BE2C (cell line): ENCODE data around the gene NAA15.
"Not testable (repeated sequence)": the region's sequence is repeated elsewhere in the genome, so short reads cannot be mapped to it uniquely, and the experiment has no call there.

ENCODE experiments used
- DNase-seq: peaks from one replicate; pipeline ENCODE4 v3.0.0-alpha.2; 2020
- H3K27me3 ChIP-seq: fragments of 250-450 bp; sonication (Bioruptor Pico); 2 replicates; pipeline ENCODE4 v1.5.1; 2020; ENCODE audit warnings: mild to moderate bottlenecking
- H3K36me3 ChIP-seq: fragments of 250-450 bp; sonication (Bioruptor Pico); 2 replicates; pipeline ENCODE4 v1.5.1; 2020; ENCODE audit warnings: mild to moderate bottlenecking
- H3K4me1 ChIP-seq: fragments of 250-450 bp; sonication (Bioruptor Pico); 2 replicates; pipeline ENCODE4 v1.5.1; 2020
- H3K4me3 ChIP-seq: 2 replicates; pipeline ENCODE4 v1.5.1; 2011; ENCODE audit warnings: low read depth, low read length
- H3K9me3 ChIP-seq: fragments of 250-450 bp; sonication (Bioruptor Pico); 2 replicates; pipeline ENCODE4 v1.5.1; 2020
- TF ChIP-seq, protein P1 (sequence below): IDR thresholded peaks from 2 replicates; pipeline ENCODE4 v1.5.1; 2012; ENCODE audit warnings: mild to moderate bottlenecking, low read depth, low read length

The NAA15 gene

DNA sequence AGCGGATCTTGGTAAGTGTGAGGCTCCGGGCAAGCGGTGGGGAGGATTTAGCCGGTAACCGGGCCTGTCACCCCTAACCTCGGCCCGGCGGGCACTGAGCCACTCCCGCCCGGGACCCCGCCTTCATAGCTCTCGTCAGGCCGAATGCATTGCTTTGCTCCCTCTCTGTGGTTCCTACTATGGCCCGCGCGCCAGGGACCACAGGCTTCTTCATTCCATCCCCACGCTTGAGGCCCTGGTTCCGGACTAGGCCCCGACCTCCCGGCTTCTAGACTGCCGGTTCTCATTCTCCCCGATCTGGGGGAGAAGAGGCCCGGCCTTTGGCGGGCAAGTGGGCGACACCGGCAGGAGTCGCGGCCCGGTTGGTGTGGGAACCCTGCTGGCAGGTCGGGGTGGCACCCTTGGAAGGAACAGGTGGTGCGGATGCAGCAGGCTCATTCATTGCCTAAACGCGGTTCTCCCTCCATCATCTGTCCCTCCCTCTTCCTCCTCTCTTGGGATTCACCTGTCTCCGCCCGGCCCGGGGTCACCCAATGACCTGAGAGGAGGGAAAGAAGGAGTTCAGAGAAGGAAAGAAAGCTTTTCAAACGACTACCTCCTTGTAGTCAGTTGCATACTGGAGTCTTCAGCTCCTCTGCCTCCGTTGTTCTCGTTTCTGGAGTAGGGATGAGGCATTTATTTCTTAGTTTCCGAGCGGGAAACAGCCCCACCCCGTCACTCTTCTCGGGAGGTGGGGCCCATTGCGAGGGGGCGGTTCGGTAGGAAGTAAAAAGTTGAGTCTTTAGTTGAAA lies 711 bp downstream of the NAA15 start, which contains the start of gene NDUFC1:
TSS of gene NDUFC1 (minus strand) at position 657 of the 791 bp plus-strand sequence. CDS start 6,679 bp downstream, outside the sequence.
- peak; percentile 63 for DNase-seq
- peaks cover 35% of the 10 kb centered on the region for H3K36me3 ChIP-seq
- H3K27me3 ChIP-seq, result no peaks in the 10 kb centered on the region
- H3K9me3 ChIP-seq, result no peaks in the 10 kb centered on the region
- H3K4me1 ChIP-seq, result no peaks in the 10 kb centered on the region
- TF ChIP-seq, protein P1, sequence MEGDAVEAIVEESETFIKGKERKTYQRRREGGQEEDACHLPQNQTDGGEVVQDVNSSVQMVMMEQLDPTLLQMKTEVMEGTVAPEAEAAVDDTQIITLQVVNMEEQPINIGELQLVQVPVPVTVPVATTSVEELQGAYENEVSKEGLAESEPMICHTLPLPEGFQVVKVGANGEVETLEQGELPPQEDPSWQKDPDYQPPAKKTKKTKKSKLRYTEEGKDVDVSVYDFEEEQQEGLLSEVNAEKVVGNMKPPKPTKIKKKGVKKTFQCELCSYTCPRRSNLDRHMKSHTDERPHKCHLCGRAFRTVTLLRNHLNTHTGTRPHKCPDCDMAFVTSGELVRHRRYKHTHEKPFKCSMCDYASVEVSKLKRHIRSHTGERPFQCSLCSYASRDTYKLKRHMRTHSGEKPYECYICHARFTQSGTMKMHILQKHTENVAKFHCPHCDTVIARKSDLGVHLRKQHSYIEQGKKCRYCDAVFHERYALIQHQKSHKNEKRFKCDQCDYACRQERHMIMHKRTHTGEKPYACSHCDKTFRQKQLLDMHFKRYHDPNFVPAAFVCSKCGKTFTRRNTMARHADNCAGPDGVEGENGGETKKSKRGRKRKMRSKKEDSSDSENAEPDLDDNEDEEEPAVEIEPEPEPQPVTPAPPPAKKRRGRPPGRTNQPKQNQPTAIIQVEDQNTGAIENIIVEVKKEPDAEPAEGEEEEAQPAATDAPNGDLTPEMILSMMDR, result no peak
- peak within 1 kb of the TSS; percentile 76 for H3K4me3 ChIP-seq

DNA sequence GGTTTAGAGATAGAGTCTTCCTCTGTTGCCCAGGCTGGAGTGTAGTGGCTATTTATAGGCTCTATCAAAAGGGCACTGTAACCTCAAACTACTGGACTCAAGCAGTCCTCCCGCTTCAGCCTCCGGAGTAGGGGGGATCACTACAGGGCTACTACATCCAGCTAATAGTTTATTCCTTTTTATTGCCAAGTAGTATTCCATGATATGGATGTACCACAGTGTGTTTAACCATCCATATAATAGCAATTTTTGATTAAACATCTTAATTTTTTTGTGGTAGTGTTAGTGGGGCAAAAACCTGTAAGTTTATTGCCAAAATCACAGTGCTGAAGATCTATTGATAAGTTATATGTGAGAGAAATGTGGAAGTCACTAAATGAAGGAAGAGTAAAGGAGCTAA lies 3.6 kb downstream of the NAA15 start:
- peaks cover 43% of the 10 kb centered on the region for H3K36me3 ChIP-seq
- H3K4me3 ChIP-seq, result no peak overlapping the region
- no peak for DNase-seq
- TF ChIP-seq, protein P1, result no peak
- no peaks in the 10 kb centered on the region for H3K27me3 ChIP-seq
- H3K4me1 ChIP-seq, result no peaks in the 10 kb centered on the region
- no peaks in the 10 kb centered on the region for H3K9me3 ChIP-seq

DNA sequence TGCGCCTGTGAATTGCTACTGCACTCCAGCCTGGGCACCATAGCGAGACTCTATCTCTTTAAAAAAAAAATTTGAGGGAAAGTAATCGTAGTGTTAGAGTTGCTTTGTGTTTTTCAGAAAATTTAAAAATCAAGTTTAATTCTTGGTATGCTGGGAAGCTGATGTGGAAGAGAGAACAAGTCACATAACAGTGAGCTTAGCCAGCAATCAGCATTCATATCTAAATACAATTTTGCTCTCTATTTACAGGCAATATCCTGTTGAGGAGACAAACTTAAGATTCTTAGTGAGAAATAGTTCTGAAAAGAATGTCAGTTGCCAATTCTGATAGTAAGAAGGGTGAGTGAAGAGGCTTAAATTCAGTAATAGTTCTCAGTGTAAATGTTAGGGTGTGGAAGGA lies 10.6 kb downstream of the NAA15 start:
- H3K4me1 ChIP-seq, result no peaks in the 10 kb centered on the region
- TF ChIP-seq, protein P1, result no peak
- peaks cover 12% of the 10 kb centered on the region for H3K36me3 ChIP-seq
- no peak for DNase-seq
- no peak overlapping the region for H3K4me3 ChIP-seq
- H3K27me3 ChIP-seq, result no peaks in the 10 kb centered on the region
- H3K9me3 ChIP-seq, result no peaks in the 10 kb centered on the region

DNA sequence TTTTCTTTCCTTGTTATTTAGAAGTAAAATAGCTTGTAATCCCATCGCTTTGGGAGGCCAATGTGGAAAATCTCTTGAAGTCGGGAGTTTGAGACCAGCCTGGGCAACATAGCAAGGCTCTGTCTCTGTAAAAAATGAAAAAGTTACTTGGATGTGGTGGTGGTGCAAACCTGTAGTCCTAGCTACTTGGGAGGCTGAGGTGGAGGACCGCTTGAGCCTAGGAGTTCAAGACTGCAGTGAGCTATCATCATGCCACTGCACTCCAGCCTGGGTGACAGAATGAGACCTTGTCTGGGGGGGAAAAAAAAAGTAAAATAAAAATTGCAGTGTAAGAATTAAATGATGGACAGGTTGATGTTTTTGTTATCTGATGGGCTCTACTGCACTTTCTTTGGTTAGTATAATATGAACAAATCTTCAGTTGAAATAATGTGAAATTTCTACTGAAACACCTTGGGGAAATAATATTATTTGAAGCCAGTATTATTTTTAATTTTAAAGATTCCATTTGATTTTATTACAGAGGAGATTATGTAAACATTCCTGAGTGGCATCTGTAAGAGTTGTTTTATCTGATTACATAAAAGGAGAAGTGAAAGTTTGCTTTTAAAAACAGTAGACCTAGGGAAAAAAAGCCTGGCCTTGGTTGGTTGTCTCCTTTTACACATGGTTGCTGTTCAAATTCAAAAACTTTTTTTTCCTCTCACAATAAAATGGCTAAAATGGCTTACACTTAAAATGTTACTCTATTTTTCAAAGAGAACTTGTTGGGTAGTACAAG lies 11.4 kb downstream of the NAA15 start:
- H3K9me3 ChIP-seq, result no peaks in the 10 kb centered on the region
- peaks cover 6% of the 10 kb centered on the region for H3K36me3 ChIP-seq
- H3K4me3 ChIP-seq, result no peak overlapping the region
- no peaks in the 10 kb centered on the region for H3K27me3 ChIP-seq
- DNase-seq, result no peak
- TF ChIP-seq, protein P1, result no peak
- H3K4me1 ChIP-seq, result no peaks in the 10 kb centered on the region

DNA sequence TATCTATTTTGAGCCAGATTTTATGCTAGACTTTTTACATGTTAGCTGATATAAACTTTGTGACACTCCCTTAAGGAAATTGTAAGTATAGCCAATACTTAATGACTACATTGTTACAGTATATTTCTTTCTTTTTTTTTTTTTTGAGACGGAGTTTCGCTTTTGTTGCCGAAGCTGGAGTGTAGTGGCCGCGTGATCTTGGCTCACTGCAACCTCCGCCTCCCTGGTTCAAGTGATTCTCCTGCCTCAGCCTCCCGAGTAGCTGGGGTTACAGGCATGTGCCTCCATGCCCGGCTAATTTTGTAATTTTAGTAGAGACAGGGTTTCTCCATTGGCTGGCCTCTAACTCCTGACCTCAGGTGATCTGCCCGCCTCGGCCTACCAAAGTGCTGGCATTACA lies 12.1 kb downstream of the NAA15 start:
- not testable (repeated sequence) for H3K36me3 ChIP-seq, H3K27me3 ChIP-seq, H3K4me3 ChIP-seq, H3K4me1 ChIP-seq, H3K9me3 ChIP-seq, DNase-seq

DNA sequence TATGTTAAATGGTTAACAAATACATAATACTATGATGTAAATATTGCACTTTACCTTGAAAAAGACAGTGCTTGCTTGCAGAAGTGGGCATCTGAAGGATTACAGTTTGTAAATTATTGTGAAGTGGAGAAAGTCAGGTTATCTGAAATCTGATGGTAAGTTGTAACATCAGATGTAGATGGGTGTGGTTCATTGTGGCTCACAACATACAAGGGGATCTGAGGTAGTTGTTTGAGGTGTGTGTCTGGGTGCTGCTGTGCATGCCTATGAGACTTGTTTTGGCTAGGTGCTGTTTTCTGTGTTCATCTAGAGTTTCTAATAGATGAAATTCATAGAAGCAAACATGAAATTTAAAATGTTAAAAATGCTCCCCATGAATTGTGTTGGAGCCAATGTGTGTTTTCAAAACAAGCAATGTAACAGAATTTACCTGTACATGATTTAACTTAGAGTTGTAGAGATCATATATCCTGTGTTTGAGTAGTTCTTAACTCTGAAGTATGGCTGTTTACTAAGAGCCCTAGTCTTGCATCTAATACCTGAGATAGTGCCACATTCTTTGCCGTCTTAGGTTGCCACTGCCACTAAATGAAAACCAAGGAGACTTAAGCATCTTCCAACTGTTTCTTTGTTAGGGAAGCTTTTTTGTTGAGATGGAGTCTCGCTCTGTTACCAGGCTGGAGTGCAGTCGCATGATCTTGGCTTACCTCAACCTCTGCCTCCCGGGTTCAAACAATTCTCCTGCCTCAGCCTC lies 12.9 kb downstream of the NAA15 start:
- TF ChIP-seq, protein P1, result no peak
- no peaks in the 10 kb centered on the region for H3K9me3 ChIP-seq
- H3K4me1 ChIP-seq, result no peaks in the 10 kb centered on the region
- peaks cover 3% of the 10 kb centered on the region; the same call in 1 of the 2 replicates for H3K36me3 ChIP-seq
- H3K4me3 ChIP-seq, result no peak overlapping the region
- no peak for DNase-seq
- H3K27me3 ChIP-seq, result no peaks in the 10 kb centered on the region
